SK-N-SH (cell line): ENCODE measurements around the gene MAPKBP1. TPM values are rescaled to one million over a fixed set of nuclear protein-coding genes. Genes with fewer than 3 reads are reported as not detected.

Experiments
- CTCF ChIA-PET: fragments of 300-600, 350-600 bp; formaldehyde crosslinking; extraction: SDS; loops from one replicate; lab custom pipeline; 2021; lab: Yijun Ruan, JAX
- POLR2A ChIA-PET: fragments of 350-600 bp; sonication (Branson Sonifier 250); formaldehyde crosslinking; extraction: SDS; loops from one replicate; lab custom pipeline; 2020; ENCODE audit warnings: antibody characterized with exemption, inconsistent platforms; lab: Yijun Ruan, JAX
- DNase-seq: peaks from one replicate; pipeline ENCODE4 v3.0.0; 2012
- H2AFZ ChIP-seq: fragments of 200-600 bp; sonication (generic); 2 replicates; pipeline ENCODE4 v1.8.1; 2016; ENCODE audit warnings: antibody characterized with exemption, mild to moderate bottlenecking, low read depth
- H3F3A ChIP-seq: fragments of 200-600 bp; sonication (generic); replicated peaks from 2 replicates; pipeline ENCODE3; 2016; ENCODE audit warnings: antibody characterized with exemption, mild to moderate bottlenecking; ENCODE audit not compliant: insufficient read depth
- H3K27ac ChIP-seq, 2 experiments: fragments of 200-500 bp in 1 of 2; fragments of 200-600 bp in 1 of 2; sonication (Bioruptor generic) in 1 of 2; sonication (generic), shearing (Covaris generic) in 1 of 2; 2 replicates each; pipeline versions ENCODE4 v1.5.1 to v1.6.1; 2014 to 2016; ENCODE audit warnings: low read depth in 2 of 2, inconsistent platforms in 1 of 2, low read length in 1 of 2, mild to moderate bottlenecking in 1 of 2, mixed read lengths in 1 of 2
- H3K27me3 ChIP-seq: fragments of 200-600 bp; sonication (generic), shearing (Covaris generic); 2 replicates; pipeline ENCODE4 v1.6.1; 2016; ENCODE audit warnings: mixed run types; ENCODE audit not compliant: insufficient read depth
- H3K36me3 ChIP-seq, 2 experiments: fragments of 200-500 bp in 1 of 2; fragments of 200-600 bp in 1 of 2; sonication (Bioruptor generic) in 1 of 2; sonication (generic) in 1 of 2; replicated peaks in 1 of 2; 2 replicates each; pipeline versions ENCODE3 to v1.5.1; 2014 to 2016; ENCODE audit warnings: low read length in 1 of 2, mild to moderate bottlenecking in 1 of 2; ENCODE audit not compliant: insufficient read depth in 2 of 2, control insufficient read depth in 1 of 2
- H3K4me1 ChIP-seq, 2 experiments: fragments of 200-500 bp in 1 of 2; fragments of 200-600 bp in 1 of 2; sonication (Bioruptor generic) in 1 of 2; sonication (generic), shearing (Covaris generic) in 1 of 2; 2 replicates each; pipeline versions ENCODE4 v1.5.1 to v1.6.1; 2014 to 2016; ENCODE audit warnings: low read depth in 1 of 2, low read length in 1 of 2, mixed run types in 1 of 2; ENCODE audit not compliant: insufficient read depth in 2 of 2, control insufficient read depth in 1 of 2
- H3K4me2 ChIP-seq: fragments of 200-600 bp; sonication (generic), shearing (Covaris generic); 2 replicates; pipeline ENCODE4 v1.6.1; 2017; ENCODE audit warnings: mixed run types
- H3K4me3 ChIP-seq, 2 experiments: fragments of 200-500 bp in 1 of 2; fragments of 200-600 bp in 1 of 2; sonication (Bioruptor generic) in 1 of 2; sonication (generic), shearing (Covaris generic) in 1 of 2; 2 replicates each; pipeline versions ENCODE4 v1.5.1 to v1.8.1; 2014 to 2016; ENCODE audit warnings: low read depth in 2 of 2, inconsistent platforms in 1 of 2, low read length in 1 of 2, mild to moderate bottlenecking in 1 of 2, mixed read lengths in 1 of 2, moderate library complexity in 1 of 2
- H3K79me2 ChIP-seq: fragments of 200-600 bp; sonication (generic); 2 replicates; pipeline ENCODE4 v1.8.1; 2017; ENCODE audit warnings: mild to moderate bottlenecking; ENCODE audit not compliant: insufficient read depth
- H3K9ac ChIP-seq: fragments of 200-600 bp; sonication (generic); 2 replicates; pipeline ENCODE4 v1.6.1; 2017; ENCODE audit warnings: mixed run types
- H3K9me2 ChIP-seq: fragments of 200-600 bp; sonication (generic); 2 replicates; pipeline ENCODE4 v1.6.1; 2017; ENCODE audit warnings: mixed run types
- H3K9me3 ChIP-seq: fragments of 200-600 bp; sonication (generic); 2 replicates; pipeline ENCODE4 v1.6.1; 2017; ENCODE audit warnings: mixed run types, mild to moderate bottlenecking, moderate library complexity
- H4K20me1 ChIP-seq: fragments of 200-600 bp; sonication (generic); 2 replicates; pipeline ENCODE4 v1.6.1; 2017; ENCODE audit warnings: mild to moderate bottlenecking, mixed run types; ENCODE audit not compliant: insufficient read depth
- CHD2 ChIP-seq: fragments of 150-350 bp; IDR thresholded peaks from 2 replicates; pipeline ENCODE4 v1.6.1; 2018; ENCODE audit warnings: low read length; ENCODE audit not compliant: partially characterized antibody
- CTCF ChIP-seq: fragments of 200-600 bp; sonication (generic); IDR thresholded peaks from 2 replicates; pipeline ENCODE4 v1.6.1; 2017; ENCODE audit warnings: antibody characterized with exemption, mild to moderate bottlenecking, moderate library complexity
- EP300 ChIP-seq, 2 experiments: IDR thresholded peaks; 2 replicates each; pipeline versions ENCODE4 v1.4.0 to v1.6.1; 2012; ENCODE audit warnings: borderline replicate concordance in 1 of 2, low read depth in 1 of 2, low read length in 1 of 2
- FOSL2 ChIP-seq: IDR thresholded peaks from 2 replicates; pipeline ENCODE4 v1.4.0; 2012; ENCODE audit warnings: low read depth, mild to moderate bottlenecking, moderate library complexity, borderline replicate concordance
- FOXJ3 ChIP-seq: sonication (generic); formaldehyde crosslinking; IDR thresholded peaks from 2 replicates; pipeline ENCODE4 v1.5.1; 2020; ENCODE audit warnings: mild to moderate bottlenecking, missing genetic modification reagents
- FOXM1 ChIP-seq: IDR thresholded peaks from 2 replicates; pipeline ENCODE4 v1.4.0; 2012; ENCODE audit warnings: low read depth, mild to moderate bottlenecking
- GABPA ChIP-seq: IDR thresholded peaks from 2 replicates; pipeline ENCODE4 v1.4.0; 2012; ENCODE audit warnings: low read depth, mild to moderate bottlenecking
- IRF3 ChIP-seq: fragments of 150-350 bp; IDR thresholded peaks from 2 replicates; pipeline ENCODE4 v1.6.1; 2016; ENCODE audit warnings: mild to moderate bottlenecking, low read depth, low read length
- JUND ChIP-seq: IDR thresholded peaks from 2 replicates; pipeline ENCODE4 v1.4.0; 2012
- NRF1 ChIP-seq: IDR thresholded peaks from 2 replicates; pipeline ENCODE4 v1.6.1; 2012; ENCODE audit warnings: low read depth, mild to moderate bottlenecking, low read length
- PBX3 ChIP-seq: IDR thresholded peaks from 2 replicates; pipeline ENCODE4; 2012
- POLR2AphosphoS5 ChIP-seq: IDR thresholded peaks from 2 replicates; pipeline ENCODE4 v1.6.1; 2012; ENCODE audit warnings: low read depth, low read length
- RAD21 ChIP-seq: IDR thresholded peaks from 2 replicates; pipeline ENCODE4 v1.6.1; 2012; ENCODE audit warnings: mild to moderate bottlenecking, low read length
- RCOR1 ChIP-seq: fragments of 150-350 bp; IDR thresholded peaks from 2 replicates; pipeline ENCODE4 v1.6.1; 2017; ENCODE audit warnings: antibody characterized with exemption, low read length
- SIN3A ChIP-seq: IDR thresholded peaks from 2 replicates; pipeline ENCODE4 v1.6.1; 2012; ENCODE audit warnings: low read depth, mild to moderate bottlenecking, low read length, moderate library complexity, borderline replicate concordance
- TAF1 ChIP-seq: IDR thresholded peaks from 2 replicates; pipeline ENCODE4 v1.6.1; 2012; ENCODE audit warnings: low read depth, mild to moderate bottlenecking, low read length, moderate library complexity, borderline replicate concordance
- TEAD4 ChIP-seq: IDR thresholded peaks from 2 replicates; pipeline ENCODE4 v1.4.0; 2012; ENCODE audit warnings: mild to moderate bottlenecking, borderline replicate concordance; ENCODE audit not compliant: insufficient read depth
- USF2 ChIP-seq: fragments of 150-350 bp; IDR thresholded peaks from 2 replicates; pipeline ENCODE4 v1.6.1; 2017; ENCODE audit warnings: antibody characterized with exemption, low read length, low read depth, borderline replicate concordance
- ZBTB33 ChIP-seq: IDR thresholded peaks from 2 replicates; pipeline ENCODE4 v1.4.0; 2012; ENCODE audit warnings: low read depth, borderline replicate concordance
- WGBS: methylation state at CpG from one replicate; pipeline ENCODE4 v1.1.6; 2017; ENCODE audit warnings: low lambda C conversion rate; 5-methylcytosine and 5-hydroxymethylcytosine counted together
- polyA plus RNA-seq, 3 experiments: library from polyadenylated mRNA; depleted of rRNA; stranded (reverse); fragments of >200 nt; gene quantifications; 2 replicates each; pipeline ENCODE4 v1.2.3, GENCODE V29; 2012

Gene MAPKBP1
- polyA plus RNA-seq, 1 of the 3 experiments (the other 2 are of a cell fraction): 5.2 TPM

GRCh38 chr15:41847981-41848380 is 73.7 kb downstream of the MAPKBP1 start:
- Histone ChIP-seq H3F3A (no peaks in the 10 kb centered on the region), H3K4me1 (peaks cover 0 to 12% of the 10 kb centered on the region in 2 experiments; a peak in 1 of 4 replicates), H4K20me1 (no peaks in the 10 kb centered on the region), H3K36me3 (peaks cover 0 to 12% of the 10 kb centered on the region in 2 experiments), H3K27ac (no peak overlapping the region), H3K4me2 (no peak overlapping the region), H3K9me3 (no peaks in the 10 kb centered on the region), H3K79me2 (no peaks in the 10 kb centered on the region), H3K27me3 (no peaks in the 10 kb centered on the region), H3K9ac (no peak overlapping the region), H2AFZ (no peak overlapping the region), H3K4me3 (no peak overlapping the region), H3K9me2 (no peaks in the 10 kb centered on the region)
- WGBS: 95% methylated on average over 9 of the region's 9 CpGs
- no peak for DNase-seq
- POLR2A ChIA-PET: no interaction called here
- TF ChIP-seq USF2: no peak
- TF ChIP-seq EP300 (IDR thresholded peaks at IDR 0.05; ENCODE audit: borderline replicate concordance in 1 of 2, low read depth in 1 of 2, low read length in 1 of 2): no peak
- TF ChIP-seq IRF3: no peak
- no peak for TF ChIP-seq SIN3A
- no peak for TF ChIP-seq GABPA
- no peak for TF ChIP-seq TAF1
- no peak for TF ChIP-seq POLR2AphosphoS5
- no peak for TF ChIP-seq CHD2
- no peak for TF ChIP-seq FOXJ3
- TF ChIP-seq RCOR1: no peak
- CTCF ChIA-PET: interaction anchor here (1.2 to 1.3 kb wide), 2 partner anchors 14 to 36 kb away, joined by 3 read pairs; no protein-coding TSS in a partner anchor

- Histone ChIP-seq H3K4me3 (no peak overlapping the region), H3K9ac (no peak overlapping the region), H3K36me3 (peaks cover 0 to 12% of the 10 kb centered on the region in 2 experiments), H2AFZ (no peak overlapping the region), H4K20me1 (no peaks in the 10 kb centered on the region), H3K4me2 (no peak overlapping the region), H3K27ac (no peak overlapping the region), H3K79me2 (no peaks in the 10 kb centered on the region), H3K9me2 (no peaks in the 10 kb centered on the region), H3F3A (no peaks in the 10 kb centered on the region), H3K9me3 (no peaks in the 10 kb centered on the region), H3K27me3 (no peaks in the 10 kb centered on the region), H3K4me1 (peaks cover 0 to 14% of the 10 kb centered on the region in 2 experiments; a peak in 1 of 4 replicates)
- ChIA-PET CTCF (interaction anchor here (1.3 kb wide), 1 partner anchor 14 kb away, joined by 3 read pairs; no protein-coding TSS in a partner anchor), POLR2A (no interaction called here)
- WGBS: 82% methylated on average over 8 of the region's 10 CpGs
- DNase-seq: no peak
- no peak for TF ChIP-seq PBX3
- no peak for TF ChIP-seq TAF1
- TF ChIP-seq NRF1: no peak
- no peak for TF ChIP-seq JUND
- TF ChIP-seq ZBTB33: no peak
- no peak for TF ChIP-seq TEAD4
- no peak for TF ChIP-seq FOXM1
- TF ChIP-seq CTCF: no peak
- no peak for TF ChIP-seq FOXJ3
- TF ChIP-seq GABPA: no peak
- TF ChIP-seq IRF3: no peak
- no peak for TF ChIP-seq FOSL2
- TF ChIP-seq RAD21: no peak
These were observed 74.3 kb downstream of the MAPKBP1 start for GRCh38 chr15:41848631-41849030.
